OCI-LY7 (cell line): ENCODE results near the gene KIRREL3. TPM values are rescaled to one million over a fixed set of nuclear protein-coding genes. Genes with fewer than 3 reads are reported as not detected.

Experiments used
- BruUV-seq: library from RNA; stranded (reverse); fragments of 400-500 nt; replicated peaks from 2 replicates; lab custom pipeline; 2021; lab: Mats Ljungman, UMichigan
- CTCF ChIA-PET: fragments of 300-600 bp; sonication (Branson Sonifier 250); formaldehyde crosslinking; loops from one replicate; lab custom pipeline; 2022; ENCODE audit warnings: antibody characterized with exemption; ENCODE audit not compliant: unreplicated experiment; lab: Charles Lee
- POLR2A ChIA-PET: fragments of 300-600 bp; sonication (Branson Sonifier 250); formaldehyde crosslinking; loops from one replicate; lab custom pipeline; 2022; ENCODE audit warnings: antibody characterized with exemption; lab: Charles Lee
- DNase-seq: peaks from one replicate; pipeline ENCODE4 v3.0.0-alpha.2; 2015; ENCODE audit warnings: low spot score
- H2AFZ ChIP-seq: fragments of 200-600 bp; sonication (generic), shearing (Covaris generic); 2 replicates; pipeline ENCODE4 v1.6.1; 2014; ENCODE audit warnings: mild to moderate bottlenecking, antibody characterized with exemption, low read length, moderate library complexity
- H3K27ac ChIP-seq: fragments of 200-600 bp; sonication (generic); 2 replicates; pipeline ENCODE4 v1.5.1; 2014; ENCODE audit warnings: mixed run types, low read depth, mild to moderate bottlenecking, moderate library complexity, low read length, inconsistent platforms; ENCODE audit not compliant: poor library complexity, severe bottlenecking
- H3K36me3 ChIP-seq: fragments of 200-600 bp; sonication (generic); 2 replicates; pipeline ENCODE4 v1.6.1; 2014; ENCODE audit warnings: mild to moderate bottlenecking, antibody characterized with exemption, low read length, moderate library complexity, mixed read lengths; ENCODE audit not compliant: insufficient read depth
- H3K4me1 ChIP-seq: fragments of 200-600 bp; sonication (generic); 2 replicates; pipeline ENCODE4 v1.5.1; 2014; ENCODE audit warnings: mild to moderate bottlenecking, low read length; ENCODE audit not compliant: insufficient read depth, poor library complexity, severe bottlenecking
- H3K4me2 ChIP-seq: fragments of 200-600 bp; sonication (generic); 2 replicates; pipeline ENCODE4 v1.6.1; 2014; ENCODE audit warnings: mild to moderate bottlenecking, low read length
- H3K4me3 ChIP-seq: fragments of 200-600 bp; sonication (generic); 2 replicates; pipeline ENCODE4 v1.5.1; 2014; ENCODE audit warnings: mild to moderate bottlenecking, low read depth, low read length; ENCODE audit not compliant: poor library complexity, severe bottlenecking
- H3K79me2 ChIP-seq: fragments of 200-600 bp; sonication (generic); 2 replicates; pipeline ENCODE4 v1.6.1; 2016; ENCODE audit warnings: low read depth, mild to moderate bottlenecking, low read length, moderate library complexity, mixed read lengths; ENCODE audit not compliant: insufficient read depth
- H3K9me2 ChIP-seq: fragments of 200-600 bp; sonication (generic); 2 replicates; pipeline ENCODE4 v1.6.1; 2016; ENCODE audit warnings: mild to moderate bottlenecking, low read length, mixed read lengths; ENCODE audit not compliant: insufficient read depth
- H3K9me3 ChIP-seq: fragments of 200-600 bp; sonication (generic); 2 replicates; pipeline ENCODE4 v1.6.1; 2014; ENCODE audit warnings: mild to moderate bottlenecking, mixed run types, low read length, mixed read lengths
- H4K20me1 ChIP-seq: fragments of 200-600 bp; sonication (generic); 2 replicates; pipeline ENCODE4 v1.6.1; 2014; ENCODE audit warnings: mild to moderate bottlenecking, antibody characterized with exemption, low read length, moderate library complexity, mixed read lengths; ENCODE audit not compliant: insufficient read depth
- EZH2phosphoT487 ChIP-seq: fragments of 200-600 bp; sonication (generic); IDR thresholded peaks from 2 replicates; pipeline ENCODE4 v1.6.1; 2018; ENCODE audit warnings: low read depth, borderline replicate concordance, mild to moderate bottlenecking, mixed run types, antibody characterized with exemption, low read length, moderate library complexity, mixed read lengths
- intact Hi-C: fragments of 100-400 bp; cut with micrococcal nuclease; formaldehyde crosslinking; loops from one replicate; pipeline ENCODE4 v1.10.0; 2022; ENCODE audit not compliant: unreplicated experiment
- total RNA-seq, 2 experiments: library from RNA; depleted of rRNA in 1 of 2; stranded (reverse); fragments of >200 nt in 1 of 2; shearing (Covaris generic) in 1 of 2; gene quantifications; 2 replicates each; pipeline ENCODE4 v1.2.3, GENCODE V29; 2014 to 2022
- TF ChIP-seq, protein P1 (sequence below): fragments of 200-600 bp; sonication (generic); conservative IDR thresholded peaks from 2 replicates; pipeline ENCODE4 v1.5.1; 2014; ENCODE audit warnings: mild to moderate bottlenecking, antibody characterized with exemption, low read length, moderate library complexity, mixed read lengths

The KIRREL3 gene
- total RNA-seq, 2 experiments from 2014 or later: not detected

DNA sequence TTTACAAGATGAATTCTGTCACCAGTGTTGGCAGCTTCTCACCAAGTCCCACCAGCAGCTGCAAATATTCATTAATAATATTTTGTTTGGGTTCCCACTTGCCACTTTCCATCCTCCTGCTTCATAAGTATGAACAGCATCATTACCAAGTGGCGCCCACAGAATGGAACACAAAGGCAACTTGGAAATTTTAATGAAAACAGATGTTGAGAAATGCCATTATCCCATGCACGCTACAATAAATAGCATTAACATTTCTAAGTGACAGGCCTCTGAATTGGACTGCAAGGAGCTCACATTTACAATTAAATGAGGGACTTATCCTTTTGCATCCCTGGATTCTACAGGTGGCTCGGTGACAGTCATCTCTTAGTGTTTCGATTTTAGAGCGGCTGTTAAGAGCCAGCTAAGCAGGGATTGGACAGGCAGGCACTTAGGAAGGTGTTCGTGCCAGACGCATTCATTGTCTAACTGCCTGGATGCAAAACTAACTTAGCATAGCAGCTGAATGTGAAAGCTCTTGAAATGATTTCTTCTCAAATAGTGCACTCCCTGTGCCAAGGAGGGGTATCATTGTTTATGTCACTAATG, 170.3 kb downstream of the KIRREL3 start:
- no peaks in the 10 kb centered on the region for H3K9me3 ChIP-seq
- ChIA-PET POLR2A (no interaction called here), CTCF (no interaction called here)
- no peaks in the 10 kb centered on the region for H3K79me2 ChIP-seq
- H3K4me2 ChIP-seq: no peak overlapping the region
- TF ChIP-seq EZH2phosphoT487: no peak
- TF ChIP-seq, protein P1, sequence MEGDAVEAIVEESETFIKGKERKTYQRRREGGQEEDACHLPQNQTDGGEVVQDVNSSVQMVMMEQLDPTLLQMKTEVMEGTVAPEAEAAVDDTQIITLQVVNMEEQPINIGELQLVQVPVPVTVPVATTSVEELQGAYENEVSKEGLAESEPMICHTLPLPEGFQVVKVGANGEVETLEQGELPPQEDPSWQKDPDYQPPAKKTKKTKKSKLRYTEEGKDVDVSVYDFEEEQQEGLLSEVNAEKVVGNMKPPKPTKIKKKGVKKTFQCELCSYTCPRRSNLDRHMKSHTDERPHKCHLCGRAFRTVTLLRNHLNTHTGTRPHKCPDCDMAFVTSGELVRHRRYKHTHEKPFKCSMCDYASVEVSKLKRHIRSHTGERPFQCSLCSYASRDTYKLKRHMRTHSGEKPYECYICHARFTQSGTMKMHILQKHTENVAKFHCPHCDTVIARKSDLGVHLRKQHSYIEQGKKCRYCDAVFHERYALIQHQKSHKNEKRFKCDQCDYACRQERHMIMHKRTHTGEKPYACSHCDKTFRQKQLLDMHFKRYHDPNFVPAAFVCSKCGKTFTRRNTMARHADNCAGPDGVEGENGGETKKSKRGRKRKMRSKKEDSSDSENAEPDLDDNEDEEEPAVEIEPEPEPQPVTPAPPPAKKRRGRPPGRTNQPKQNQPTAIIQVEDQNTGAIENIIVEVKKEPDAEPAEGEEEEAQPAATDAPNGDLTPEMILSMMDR: no peak
- H3K27ac ChIP-seq: no peak overlapping the region
- no peaks in the 10 kb centered on the region for H3K9me2 ChIP-seq
- H3K36me3 ChIP-seq: no peaks in the 10 kb centered on the region
- no TSS peak for BruUV-seq
- H3K4me1 ChIP-seq: no peaks in the 10 kb centered on the region
- no peak for DNase-seq
- no peak overlapping the region for H2AFZ ChIP-seq
- no peak overlapping the region for H3K4me3 ChIP-seq
- intact Hi-C loops: no loop called here
- no peaks in the 10 kb centered on the region for H4K20me1 ChIP-seq

GRCh38 chr11:126829716-126830115, 170.9 kb downstream of the KIRREL3 start:
- Histone ChIP-seq H4K20me1 (no peaks in the 10 kb centered on the region), H3K4me1 (no peaks in the 10 kb centered on the region), H3K4me3 (no peak overlapping the region), H3K9me3 (no peaks in the 10 kb centered on the region), H2AFZ (no peak overlapping the region), H3K27ac (no peak overlapping the region), H3K36me3 (no peaks in the 10 kb centered on the region), H3K4me2 (no peak overlapping the region), H3K79me2 (no peaks in the 10 kb centered on the region), H3K9me2 (no peaks in the 10 kb centered on the region)
- intact Hi-C loops: no loop called here
- no peak for DNase-seq
- no peak for TF ChIP-seq EZH2phosphoT487
- TF ChIP-seq, protein P1: no peak
- CTCF ChIA-PET: no interaction called here
- POLR2A ChIA-PET: no interaction called here
- no TSS peak for BruUV-seq

DNA sequence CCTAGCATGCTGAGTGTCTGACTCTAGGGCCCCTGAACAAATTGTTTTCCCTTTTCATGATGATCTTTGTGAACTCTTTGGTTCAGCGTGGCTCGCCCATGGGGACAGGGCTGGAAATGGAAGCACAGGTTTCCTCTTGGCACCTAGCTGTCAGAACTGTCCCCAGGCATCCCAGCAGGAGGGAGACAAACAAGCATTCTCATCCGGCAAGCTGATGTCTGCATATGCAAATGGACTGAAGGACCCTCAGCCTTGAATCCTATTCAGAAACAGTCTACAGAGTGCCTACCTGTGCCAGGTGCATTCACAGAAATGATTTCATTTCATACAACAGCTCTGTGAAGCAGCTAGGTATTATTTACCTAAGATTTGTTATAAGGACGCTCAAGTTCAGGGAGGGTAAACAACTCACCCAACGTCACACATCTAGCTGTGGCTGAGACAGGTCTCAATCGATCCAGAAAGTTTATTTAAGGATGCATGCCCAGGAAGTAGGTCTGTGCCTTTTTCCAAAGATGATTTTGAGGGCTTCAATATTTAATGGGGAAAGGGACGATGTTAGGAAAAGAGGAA, 176.4 kb downstream of the KIRREL3 start:
- Histone ChIP-seq H3K9me2 (no peaks in the 10 kb centered on the region), H3K4me2 (no peak overlapping the region), H2AFZ (no peak overlapping the region), H3K36me3 (no peaks in the 10 kb centered on the region), H3K4me3 (no peak overlapping the region), H3K79me2 (no peaks in the 10 kb centered on the region), H3K27ac (no peak overlapping the region), H3K9me3 (no peaks in the 10 kb centered on the region), H4K20me1 (no peaks in the 10 kb centered on the region), H3K4me1 (no peaks in the 10 kb centered on the region)
- CTCF ChIA-PET: no interaction called here
- intact Hi-C loops: no loop called here
- no peak for TF ChIP-seq EZH2phosphoT487
- TF ChIP-seq, protein P1: no peak
- POLR2A ChIA-PET: no interaction called here
- no TSS peak for BruUV-seq
- DNase-seq: no peak
